Epithelial cell of prostate (primary cell): ENCODE results near the gene WBP1.
"Not testable (repeated sequence)": the region's sequence is repeated elsewhere in the genome, so short reads cannot be mapped to it uniquely, and the experiment has no call there.

Experiments used
- DNase-seq: peaks from one replicate; pipeline ENCODE4 v3.0.0-alpha.2; 2011; ENCODE audit warnings: low read depth, low spot score
- H3K27ac ChIP-seq: fragments of 450-650 bp; 2 replicates; pipeline ENCODE4 v1.5.1; 2017; ENCODE audit warnings: mild to moderate bottlenecking

WBP1 gene

DNA sequence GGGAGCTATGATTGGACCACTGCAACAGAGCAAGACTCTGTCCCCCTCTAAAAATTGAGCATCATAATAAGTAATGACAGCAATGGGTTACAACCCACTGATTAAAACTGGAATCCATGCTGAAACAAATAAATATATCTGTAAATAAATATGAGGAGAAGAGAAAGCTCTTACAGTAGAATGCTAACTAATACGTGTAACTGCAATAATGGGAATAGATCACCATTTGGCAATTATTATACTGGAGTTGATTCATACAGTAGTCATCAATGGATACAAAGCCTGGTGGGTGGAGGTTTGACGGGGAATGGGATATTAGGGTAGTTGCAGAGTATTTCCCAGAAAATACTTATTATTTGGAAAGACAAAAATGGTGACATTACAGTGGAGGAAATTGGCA, 9.5 kb upstream of the WBP1 start:
- no peak overlapping the region for H3K27ac ChIP-seq
- no peak for DNase-seq

DNA sequence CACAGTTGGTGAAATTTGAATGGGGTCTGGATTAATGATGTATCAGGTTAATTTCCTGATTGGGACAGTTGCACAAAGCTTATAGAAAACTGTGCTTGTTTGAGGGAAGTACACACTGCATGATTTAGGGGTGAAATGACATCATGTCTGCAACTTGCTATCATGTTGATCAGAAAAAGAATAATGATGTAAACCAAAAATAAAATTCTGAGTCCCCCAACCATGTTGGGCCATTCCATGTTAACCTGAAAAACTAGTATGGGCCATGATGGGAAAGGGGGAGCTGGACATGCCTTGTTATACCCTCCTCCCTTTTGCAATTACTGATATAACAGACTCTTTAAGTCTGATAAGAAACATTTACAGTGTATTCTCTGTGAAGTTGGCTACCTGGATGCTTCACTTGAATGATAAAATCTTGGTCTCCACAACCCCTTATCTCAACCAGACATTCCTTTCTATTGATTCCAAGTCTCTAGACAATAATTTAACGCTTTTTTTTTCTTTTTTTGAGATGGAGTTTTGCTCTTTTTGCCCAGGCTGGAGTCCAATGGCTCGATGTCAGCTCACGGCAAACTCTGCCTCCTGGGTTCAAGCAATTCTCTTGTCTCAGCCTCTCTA, 7.6 kb upstream of the WBP1 start:
- no peak overlapping the region for H3K27ac ChIP-seq
- DNase-seq: no peak

DNA sequence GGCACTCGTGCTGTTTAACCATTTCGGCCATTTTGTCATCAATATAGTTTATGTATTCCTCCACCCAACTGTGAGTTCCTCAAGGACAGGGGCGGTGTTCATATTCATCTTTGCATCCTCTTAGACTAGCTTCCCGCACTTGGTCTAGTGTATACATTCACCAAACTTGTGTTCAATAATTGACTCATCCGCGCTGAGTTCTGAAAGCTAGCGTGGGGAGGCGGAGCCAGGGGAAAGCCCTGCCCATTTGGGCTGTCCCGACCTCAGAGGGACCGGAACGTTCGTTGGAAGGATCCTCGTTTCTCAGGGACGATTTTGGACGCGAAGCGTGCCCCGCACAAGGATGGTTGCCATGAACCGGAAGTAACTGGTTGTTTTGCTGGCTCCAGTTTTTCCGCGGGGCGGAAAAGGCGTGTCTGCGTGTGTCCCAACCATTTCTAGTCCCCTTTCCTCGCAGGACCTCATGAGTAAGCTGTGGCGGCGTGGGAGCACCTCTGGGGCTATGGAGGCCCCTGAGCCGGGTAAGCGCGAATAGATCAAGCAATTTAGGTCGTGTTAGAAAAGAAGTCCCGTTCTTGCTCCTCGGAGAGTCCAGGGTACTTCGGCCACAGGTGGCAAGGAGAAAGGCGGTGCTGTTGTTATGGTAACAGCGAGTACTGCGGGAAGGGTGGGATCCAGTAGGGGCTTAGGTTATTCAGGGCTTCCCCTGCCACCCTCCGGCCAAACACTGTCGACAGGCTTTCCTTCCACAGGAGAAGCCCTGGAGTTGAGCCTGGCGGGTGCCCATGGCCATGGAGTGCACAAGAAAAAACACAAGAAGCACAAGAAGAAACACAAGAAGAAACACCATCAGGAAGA, 3.4 kb upstream of the WBP1 start, which contains the start of gene INO80B:
TSS of gene INO80B (plus strand) at position 434 of the 858 bp plus-strand sequence. CDS start at position 464, 30 bp downstream.
- peak; percentile 96 for DNase-seq
- H3K27ac ChIP-seq: peak within 1 kb of the TSS; percentile 44

DNA sequence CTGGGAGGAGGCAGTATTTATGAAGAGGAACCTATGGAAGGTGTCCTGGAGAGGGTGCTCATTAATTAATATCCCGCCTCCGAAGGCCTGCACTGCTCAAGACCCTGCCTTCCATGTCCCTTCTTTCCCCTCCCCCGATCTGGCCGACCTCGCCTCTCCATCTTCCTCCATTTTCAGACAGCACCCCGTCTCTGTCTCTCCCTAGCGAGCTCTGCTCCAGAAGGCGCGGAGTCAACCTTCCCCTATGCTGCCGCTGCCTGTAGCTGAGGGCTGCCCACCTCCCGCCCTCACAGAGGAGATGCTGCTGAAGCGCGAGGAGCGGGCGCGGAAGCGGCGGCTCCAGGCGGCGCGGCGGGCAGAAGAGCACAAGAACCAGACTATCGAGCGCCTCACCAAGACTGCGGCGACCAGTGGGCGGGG, 1.1 kb upstream of the WBP1 start:
- no peak for DNase-seq

GRCh38 chr2:74457549-74458131, 598 bp upstream of the WBP1 start:
- DNase-seq: no peak
- peak overlapping the region; percentile 92 for H3K27ac ChIP-seq

More for the DNA sequence above, 1.1 kb upstream of the WBP1 start:
- H3K27ac ChIP-seq: peak overlapping the region; percentile 92

DNA sequence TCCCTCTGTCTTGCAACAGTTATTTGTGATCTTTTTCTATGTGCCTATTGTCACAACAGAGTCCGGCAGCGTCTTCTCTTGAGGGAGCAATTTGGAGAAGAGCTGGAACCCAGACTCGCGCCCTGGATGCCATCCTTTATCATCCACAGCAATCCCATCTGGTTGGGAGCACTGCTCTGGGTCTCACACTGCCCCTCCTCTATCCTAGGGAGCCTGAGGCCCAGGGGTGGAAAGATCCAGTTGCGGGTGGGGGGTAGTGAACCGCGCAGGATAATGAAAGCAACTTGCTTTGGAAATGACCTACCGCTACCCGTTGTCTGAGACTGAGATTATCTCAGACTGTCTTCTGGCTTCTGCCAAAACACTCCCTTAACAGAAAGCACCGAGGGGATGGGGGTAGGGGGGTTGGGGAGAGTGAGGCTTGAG, 713 bp downstream of the WBP1 start:
- H3K27ac ChIP-seq: peak overlapping the region; percentile 92
- DNase-seq: no peak

DNA sequence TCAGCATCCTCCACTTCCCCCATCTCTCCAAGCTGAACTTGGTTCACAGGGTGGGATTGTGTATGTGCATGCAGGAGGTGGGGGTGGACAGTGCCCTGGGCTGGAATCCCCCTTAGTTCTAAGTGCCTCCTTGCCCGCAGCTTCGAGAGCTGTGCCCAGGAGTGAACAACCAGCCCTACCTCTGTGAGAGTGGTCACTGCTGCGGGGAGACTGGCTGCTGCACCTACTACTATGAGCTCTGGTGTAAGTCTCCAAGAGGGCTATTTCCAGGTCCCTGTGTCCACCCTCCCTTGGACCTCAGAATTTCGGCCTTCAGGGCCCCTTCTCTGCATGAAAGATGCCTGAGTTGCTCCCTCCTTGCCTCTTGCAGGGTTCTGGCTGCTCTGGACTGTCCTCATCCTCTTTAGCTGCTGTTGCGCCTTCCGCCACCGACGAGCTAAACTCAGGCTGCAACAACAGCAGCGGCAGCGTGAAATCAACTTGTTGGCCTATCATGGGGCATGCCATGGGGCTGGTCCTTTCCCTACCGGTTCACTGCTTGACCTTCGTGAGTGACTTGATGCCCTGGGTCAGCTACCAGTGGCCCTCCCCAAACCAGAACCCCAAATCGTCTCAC, 1.4 kb downstream of the WBP1 start:
- H3K27ac ChIP-seq, DNase-seq: not testable (repeated sequence)

GRCh38 chr2:74460187-74460586, 1.9 kb downstream of the WBP1 start:
- not testable (repeated sequence) for H3K27ac ChIP-seq, DNase-seq

DNA sequence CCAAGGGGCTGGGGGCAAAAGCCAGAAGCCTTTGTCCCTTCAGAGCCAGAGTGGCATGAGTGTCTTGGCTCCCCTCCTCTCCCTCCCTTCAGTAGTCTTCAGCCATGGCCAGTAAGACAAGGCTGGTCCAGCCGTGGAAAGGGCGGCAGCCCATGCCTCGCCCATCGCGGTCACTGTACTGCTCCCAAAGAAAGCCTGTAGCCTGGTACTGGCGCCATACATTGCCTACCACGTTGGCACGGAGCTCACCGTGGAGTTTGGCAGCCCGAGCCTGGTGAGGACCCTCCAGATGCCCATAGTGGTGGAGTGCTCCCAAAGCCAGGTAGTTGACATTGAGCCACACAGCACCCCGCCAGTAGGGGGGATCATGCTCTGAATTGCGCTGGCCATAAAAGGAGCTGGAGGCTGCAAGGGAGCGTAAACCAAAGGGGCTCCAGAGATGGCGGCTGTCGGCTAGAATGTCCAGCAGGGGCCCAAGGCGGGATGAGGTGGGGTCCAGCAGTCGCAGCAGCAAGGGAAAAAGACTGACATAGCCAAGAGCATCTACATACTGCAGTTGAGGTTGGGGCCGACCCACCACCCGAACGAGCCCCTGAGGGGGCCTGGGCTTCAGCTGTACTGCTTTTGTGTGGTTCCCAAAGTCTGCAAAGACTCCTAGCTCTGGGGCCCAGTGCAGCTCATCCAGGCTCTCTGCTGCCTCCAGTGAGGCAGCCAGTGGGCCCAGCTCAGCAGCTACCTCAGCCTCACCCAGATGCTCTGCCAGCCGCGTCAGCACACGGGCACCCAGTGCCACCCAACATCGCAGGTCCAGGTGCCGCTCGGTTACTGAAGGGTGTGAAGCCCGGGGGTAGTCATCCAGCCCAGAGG, 3.2 kb downstream of the WBP1 start:
- DNase-seq: no peak
- H3K27ac ChIP-seq: no peak overlapping the region

DNA sequence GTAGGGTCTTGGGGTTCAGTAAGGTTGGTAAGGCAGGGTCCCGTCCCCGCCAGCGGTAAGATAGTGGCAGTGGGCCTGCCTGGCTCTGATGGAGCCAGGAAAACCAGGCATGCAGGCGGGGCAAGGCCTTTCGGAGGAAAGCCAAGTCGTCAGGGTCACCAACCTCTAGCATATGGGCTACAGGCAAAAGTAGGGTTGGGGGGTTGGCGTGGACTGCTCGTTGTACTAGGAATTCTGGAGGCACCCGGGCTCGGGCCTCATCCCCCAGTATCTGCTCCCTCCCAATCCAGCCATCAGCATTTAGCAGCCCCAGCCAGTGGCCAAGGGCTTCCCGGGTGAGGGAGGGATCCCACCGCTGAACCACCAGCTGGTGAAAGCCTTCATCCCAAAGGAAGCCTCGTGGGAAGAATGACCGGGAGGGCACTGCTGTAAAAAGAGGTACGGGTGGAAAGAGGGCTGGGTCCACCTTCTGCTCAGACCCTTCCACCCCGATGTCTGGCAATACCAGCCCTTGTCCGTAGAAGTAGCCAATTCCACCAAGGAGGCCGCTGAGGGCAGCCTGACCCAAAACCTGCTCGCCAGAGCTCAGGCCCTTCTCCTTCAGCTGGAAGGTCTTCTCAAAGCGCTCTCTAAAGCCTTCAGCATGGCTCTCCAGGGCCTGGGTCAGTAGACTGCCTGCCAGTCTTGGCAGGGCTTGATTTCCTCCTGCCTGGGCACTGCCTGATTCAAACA, 4.0 kb downstream of the WBP1 start:
- no peak for DNase-seq

GRCh38 chr2:74462786-74463105, 4.5 kb downstream of the WBP1 start:
- DNase-seq: no peak
- no peak overlapping the region for H3K27ac ChIP-seq

More for the DNA sequence above, 4.0 kb downstream of the WBP1 start:
- no peak overlapping the region for H3K27ac ChIP-seq

DNA sequence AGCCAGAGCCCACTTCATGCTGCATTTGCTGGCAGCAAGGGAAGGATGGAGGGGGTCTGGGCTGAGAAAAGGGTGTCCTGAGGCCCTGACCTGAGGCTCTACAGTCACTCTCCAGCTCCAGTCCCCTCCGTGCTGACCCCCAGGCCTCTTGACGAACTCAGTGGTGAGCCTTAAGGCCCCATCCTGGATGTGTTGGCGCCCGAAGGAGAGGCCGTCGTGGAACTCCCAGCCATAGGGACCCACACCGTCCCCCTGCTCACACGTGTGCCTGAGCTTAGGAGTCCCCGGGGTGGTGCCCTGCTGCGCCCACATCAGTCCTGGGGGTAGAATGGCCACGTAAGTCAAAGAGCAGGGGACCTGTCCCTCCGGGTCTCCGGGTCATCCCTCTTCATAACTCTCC, 6.2 kb downstream of the WBP1 start:
- peak overlapping the region; percentile 78 for H3K27ac ChIP-seq
- DNase-seq: no peak

GRCh38 chr2:74470742-74471141, 12.5 kb downstream of the WBP1 start:
- DNase-seq: not testable (repeated sequence)

GRCh38 chr2:74471332-74472065, 13.3 kb downstream of the WBP1 start:
- H3K27ac ChIP-seq: peak overlapping the region; percentile 91
- DNase-seq: no peak

More at GRCh38 chr2:74470742-74471141, 12.5 kb downstream of the WBP1 start:
- H3K27ac ChIP-seq: peak overlapping the region; percentile 91

GRCh38 chr2:74472086-74472944, 14.1 kb downstream of the WBP1 start, which contains the start of gene MRPL53:
Gene MRPL53, minus strand, starts transcription at chr2:74472680. Its CDS starts 20 bp downstream, at chr2:74472660.
- H3K27ac ChIP-seq: peak within 1 kb of the TSS; percentile 91
- DNase-seq: peak; percentile 75

DNA sequence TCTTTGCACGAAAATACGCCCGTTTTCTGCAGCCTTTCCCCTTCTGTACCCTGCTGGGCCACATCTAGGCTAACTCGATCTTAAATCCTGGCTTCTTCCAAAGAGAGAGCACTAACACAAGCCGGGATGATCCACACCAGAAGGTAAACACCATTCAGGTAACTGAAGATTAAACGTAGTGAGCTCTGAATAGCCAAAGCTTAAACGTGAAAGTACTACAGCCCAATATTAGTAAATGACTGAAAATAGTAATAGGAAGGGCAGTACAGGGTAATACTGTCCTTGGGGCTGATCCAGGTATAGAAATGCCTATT, 14.7 kb downstream of the WBP1 start:
- peak overlapping the region; percentile 91 for H3K27ac ChIP-seq
- no peak for DNase-seq

- DNase-seq: no peak
Measured at GRCh38 chr2:74474481-74474880, 16.2 kb downstream of the WBP1 start.

DNA sequence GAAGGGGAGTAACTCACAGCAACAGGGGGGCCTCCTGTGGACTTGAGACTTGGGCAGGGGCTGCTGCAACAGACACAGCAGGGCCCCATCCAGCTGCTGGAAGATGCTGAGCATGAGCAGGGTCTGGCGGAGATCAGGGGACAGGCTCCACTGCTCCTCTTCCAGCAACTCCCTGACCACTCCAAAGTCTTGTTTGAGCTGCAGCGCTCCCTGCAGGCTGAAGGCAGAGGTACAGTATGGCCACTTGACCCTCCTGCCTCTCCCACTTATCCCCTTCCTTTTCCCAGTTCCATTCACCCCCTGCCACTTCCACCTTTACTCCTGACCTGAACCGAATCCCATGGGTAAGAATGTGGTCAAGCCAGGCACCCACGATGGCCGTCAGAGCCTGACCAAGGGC, 16.7 kb downstream of the WBP1 start:
- DNase-seq: no peak
- H3K27ac ChIP-seq: no peak overlapping the region

More at GRCh38 chr2:74474481-74474880, 16.2 kb downstream of the WBP1 start:
- no peak overlapping the region for H3K27ac ChIP-seq
